ENCODE data around the gene JUP. TPM values are rescaled to one million over a fixed set of nuclear protein-coding genes. Genes with fewer than 3 reads are reported as not detected.

JUP gene
- total and polyA plus RNA-seq, 10 of the 15 experiments (the other 5 are each of a cell fraction or from before 2014, with no cell fraction given): 1.5 to 36.3 (median 11.6) TPM

- ATAC-seq (no peak), DNase-seq (ENCODE audit: low read depth, low spot score) (no peak), FAIRE-seq (no peak)
- Histone ChIP-seq H3K36me3 (ENCODE audit: control insufficient read depth in 2 of 2, insufficient read depth in 2 of 2, low read length in 1 of 2) (no peaks in the 10 kb centered on the region), H3K4me2 (ENCODE audit: control insufficient read depth, insufficient read depth) (no peak overlapping the region), H3K27me3 (replicated peaks in 1 of 2; ENCODE audit: control insufficient read depth in 2 of 2, insufficient read depth in 2 of 2, low read length in 1 of 2) (peaks cover 0 to 4% of the 10 kb centered on the region in 2 experiments; a peak in 1 of 4 replicates), H3K27ac (ENCODE audit: control insufficient read depth, insufficient read depth) (no peak overlapping the region), H2AFZ (ENCODE audit: control insufficient read depth, low read depth, low read length) (no peak overlapping the region), H3K79me2 (ENCODE audit: control insufficient read depth, insufficient read depth, low read length) (no peaks in the 10 kb centered on the region), H3K9ac (ENCODE audit: control insufficient read depth, insufficient read depth, low read length) (no peak overlapping the region), H3K4me1 (ENCODE audit: control insufficient read depth, insufficient read depth, low read length) (peaks cover 3% of the 10 kb centered on the region; the same call in 1 of the 2 replicates), H3K9me3 (replicated peaks; ENCODE audit: control insufficient read depth, insufficient read depth, low read length) (no peaks in the 10 kb centered on the region), H3K4me3 (no peak overlapping the region), H4K20me1 (ENCODE audit: control insufficient read depth, insufficient read depth) (no peaks in the 10 kb centered on the region)
- TF ChIP-seq EGR1 (IDR thresholded peaks at IDR 0.05; ENCODE audit: borderline replicate concordance in 1 of 2, low read depth in 2 of 2, low read length in 2 of 2): no peak
- no peak for TF ChIP-seq ASH2L (IDR thresholded peaks at IDR 0.05; ENCODE audit: borderline replicate concordance, low read depth)
- no peak for TF ChIP-seq ETV6 (conservative IDR thresholded peaks at IDR 0.05 in 1 of 2, IDR thresholded peaks at IDR 0.05 in 1 of 2; ENCODE audit: borderline replicate concordance in 1 of 2, low read depth in 1 of 2)
- no peak for TF ChIP-seq MYB (IDR thresholded peaks at IDR 0.05; ENCODE audit: borderline replicate concordance, low read depth, low read length)
- no peak for TF ChIP-seq POLR2AphosphoS5 (IDR thresholded peaks at IDR 0.05; ENCODE audit: low read length)
- no peak for TF ChIP-seq FOXM1 (IDR thresholded peaks at IDR 0.05; ENCODE audit: low read depth, low read length)
- no peak for TF ChIP-seq JUNB (IDR thresholded peaks at IDR 0.05)
- TF ChIP-seq SUZ12 (IDR thresholded peaks at IDR 0.05; ENCODE audit: unreplicated experiment): no peak
- no peak for TF ChIP-seq CEBPB (IDR thresholded peaks at IDR 0.05; ENCODE audit: borderline replicate concordance in 1 of 2, low read depth in 2 of 2, low read length in 2 of 2)
- no peak for TF ChIP-seq SMAD5 (IDR thresholded peaks at IDR 0.05; ENCODE audit: low read depth)
- TF ChIP-seq SREBF1 (IDR thresholded peaks at IDR 0.05; ENCODE audit: low read length): no peak
- BruUV-seq (replicated peaks): no TSS peak
- ChIA-PET SMC1A (ENCODE audit: uncharacterized antibody, unreplicated experiment) (no interaction called here), POLR2A (interaction anchor here (0.5 kb wide), 1 partner anchor 12 kb away, joined by 4 read pairs; no protein-coding TSS in a partner anchor), CTCF (interaction anchor here (1.4 to 1.5 kb wide), 2 partner anchors 217 to 440 kb away, joined by 3 read pairs; no protein-coding TSS in a partner anchor), RAD21 (ENCODE audit: unreplicated experiment) (no interaction called here)
- in situ Hi-C loops (cut with MboI) (loop anchor here (5.0 kb wide), 1 partner anchor 61 kb away; no protein-coding TSS in a partner anchor), intact Hi-C loops (cut with micrococcal nuclease; ENCODE audit: unreplicated experiment) (no loop called here)
- 64% methylated on average over 9 of the region's 9 CpGs for WGBS (ENCODE audit: insufficient coverage, insufficient replicate concordance, low lambda C conversion rate, missing lambda C conversion rate)
These were observed 44.8 kb downstream of the JUP start for GRCh38 chr17:41741709-41742108.

Measured in GM12878 (cell line).